ENCODE data around the gene MYO6. TPM values are rescaled to one million over a fixed set of nuclear protein-coding genes. Genes with fewer than 3 reads are reported as not detected.
A peak's percentile ranks its signal among the peaks of the same experiment; 100 is the strongest.

The MYO6 gene
- total RNA-seq, 1 experiment from 2014 or later, result 26.8 TPM

GRCh38 chr6:75748003-75748742, 866 bp upstream of the MYO6 start:
- H3K4me3 Mint-ChIP-seq (ENCODE audit: unreplicated experiment), result peak overlapping the region; percentile 96
- no peak for DNase-seq (ENCODE audit: unreplicated experiment)
- peak overlapping the region; percentile 92 for H3K27ac Mint-ChIP-seq (ENCODE audit: low read depth, unreplicated experiment)
- ChIA-PET CTCF (interaction anchor here (0.6 kb wide), 1 partner anchor 536 kb away, joined by 3 read pairs; no protein-coding TSS in a partner anchor), POLR2A (interaction anchor here (0.7 to 0.8 kb wide), 3 partner anchors 8 to 139 kb away, joined by 3 to 4 read pairs (median 3); no protein-coding TSS in a partner anchor)
- peaks cover 9% of the 10 kb centered on the region for H3K4me1 Mint-ChIP-seq (ENCODE audit: insufficient read depth, unreplicated experiment)
- no peak for TF ChIP-seq CTCF (IDR thresholded peaks at IDR 0.05; ENCODE audit: unreplicated experiment)
- H3K9me3 Mint-ChIP-seq (ENCODE audit: unreplicated experiment), result no peaks in the 10 kb centered on the region
- TSS peak; percentile 37 for BruUV-seq (replicated peaks)
- intact Hi-C loops (cut with micrococcal nuclease), result no loop called here
- H3K27me3 Mint-ChIP-seq (ENCODE audit: insufficient read depth, unreplicated experiment), result peaks cover 11% of the 10 kb centered on the region
- no peaks in the 10 kb centered on the region for H3K36me3 Mint-ChIP-seq (ENCODE audit: insufficient read depth, unreplicated experiment)

GRCh38 chr6:75751443-75751842, 2.4 kb downstream of the MYO6 start:
- TF ChIP-seq CTCF (IDR thresholded peaks at IDR 0.05; ENCODE audit: unreplicated experiment), result no peak
- H3K27ac Mint-ChIP-seq (ENCODE audit: low read depth, unreplicated experiment), result no peak overlapping the region
- H3K4me1 Mint-ChIP-seq (ENCODE audit: insufficient read depth, unreplicated experiment), result peaks cover 9% of the 10 kb centered on the region
- no peaks in the 10 kb centered on the region for H3K9me3 Mint-ChIP-seq (ENCODE audit: unreplicated experiment)
- H3K36me3 Mint-ChIP-seq (ENCODE audit: insufficient read depth, unreplicated experiment), result peaks cover 5% of the 10 kb centered on the region
- peak overlapping the region; percentile 96 for H3K4me3 Mint-ChIP-seq (ENCODE audit: unreplicated experiment)
- CTCF ChIA-PET, result no interaction called here
- intact Hi-C loops (cut with micrococcal nuclease), result no loop called here
- DNase-seq (ENCODE audit: unreplicated experiment), result no peak
- POLR2A ChIA-PET, result no interaction called here
- peaks cover 2% of the 10 kb centered on the region for H3K27me3 Mint-ChIP-seq (ENCODE audit: insufficient read depth, unreplicated experiment)
- BruUV-seq (replicated peaks), result no TSS peak

GRCh38 chr6:75752365-75752764, 3.3 kb downstream of the MYO6 start:
- POLR2A ChIA-PET, result interaction anchor here (0.8 to 1.0 kb wide), 2 partner anchors 29 to 295 kb away, joined by 3 read pairs; no protein-coding TSS in a partner anchor
- Mint-ChIP-seq H3K27me3 (ENCODE audit: insufficient read depth, unreplicated experiment) (no peaks in the 10 kb centered on the region), H3K36me3 (ENCODE audit: insufficient read depth, unreplicated experiment) (peaks cover 5% of the 10 kb centered on the region), H3K27ac (ENCODE audit: low read depth, unreplicated experiment) (peak overlapping the region; percentile 77), H3K4me3 (ENCODE audit: unreplicated experiment) (no peak overlapping the region), H3K4me1 (ENCODE audit: insufficient read depth, unreplicated experiment) (peaks cover 9% of the 10 kb centered on the region), H3K9me3 (ENCODE audit: unreplicated experiment) (no peaks in the 10 kb centered on the region)
- intact Hi-C loops (cut with micrococcal nuclease), result no loop called here
- CTCF ChIA-PET, result no interaction called here
- TF ChIP-seq CTCF (IDR thresholded peaks at IDR 0.05; ENCODE audit: unreplicated experiment), result no peak
- no peak for DNase-seq (ENCODE audit: unreplicated experiment)
- no TSS peak for BruUV-seq (replicated peaks)

GRCh38 chr6:75755704-75756103, 6.7 kb downstream of the MYO6 start:
- intact Hi-C loops (cut with micrococcal nuclease), result no loop called here
- H3K4me1 Mint-ChIP-seq (ENCODE audit: insufficient read depth, unreplicated experiment), result peaks cover 9% of the 10 kb centered on the region
- CTCF ChIA-PET, result interaction anchor here (0.7 kb wide), 1 partner anchor 103 kb away, joined by 3 read pairs; no protein-coding TSS in a partner anchor

More at GRCh38 chr6:75755704-75756103, 6.7 kb downstream of the MYO6 start:
- no peak for DNase-seq (ENCODE audit: unreplicated experiment)
- no TSS peak for BruUV-seq (replicated peaks)
- POLR2A ChIA-PET, result no interaction called here
- Mint-ChIP-seq H3K36me3 (ENCODE audit: insufficient read depth, unreplicated experiment) (peaks cover 5% of the 10 kb centered on the region), H3K4me3 (ENCODE audit: unreplicated experiment) (no peak overlapping the region), H3K9me3 (ENCODE audit: unreplicated experiment) (no peaks in the 10 kb centered on the region), H3K27ac (ENCODE audit: low read depth, unreplicated experiment) (no peak overlapping the region), H3K27me3 (ENCODE audit: insufficient read depth, unreplicated experiment) (no peaks in the 10 kb centered on the region)
- no peak for TF ChIP-seq CTCF (IDR thresholded peaks at IDR 0.05; ENCODE audit: unreplicated experiment)
